ENCODE data around the gene R3HCC1L.

R3HCC1L gene

GRCh38 chr10:98260350-98260749 lies 125.9 kb downstream of the R3HCC1L start:
- ChIA-PET POLR2A (no interaction called here), CTCF (no interaction called here)
- Histone ChIP-seq H3K36me3 (ENCODE audit: control insufficient read depth in 2 of 2, insufficient read depth in 1 of 2, low read length in 2 of 2) (no peaks in the 10 kb centered on the region), H3K4me3 (ENCODE audit: low read depth, low read length) (no peak overlapping the region), H3K9me3 (ENCODE audit: control insufficient read depth, insufficient read depth, low read depth, low read length) (no peaks in the 10 kb centered on the region), H3K27ac (ENCODE audit: extremely low read depth, low read depth, low read length) (no peak overlapping the region), H3K4me1 (ENCODE audit: control insufficient read depth, insufficient read depth, low read length) (no peaks in the 10 kb centered on the region; the same call in 1 of the 2 replicates)
- TF ChIP-seq ZFHX2 (tag by site-specific recombination; conservative IDR thresholded peaks at IDR 0.05) (peak; percentile 68), EGR2 (tag by site-specific recombination; IDR thresholded peaks at IDR 0.05; ENCODE audit: low read depth) (peak; percentile 71), BCL6B (tag by site-specific recombination; IDR thresholded peaks at IDR 0.05) (0 out of 2 replicates have a peak, but pooled peaks have one; percentile 17), SALL2 (tag by site-specific recombination; IDR thresholded peaks at IDR 0.05; ENCODE audit: borderline replicate concordance) (no peak), KLF1 (tag by site-specific recombination; IDR thresholded peaks at IDR 0.05) (no peak)

- Histone ChIP-seq H3K9me3 (ENCODE audit: control insufficient read depth, insufficient read depth, low read depth, low read length) (no peaks in the 10 kb centered on the region), H3K27ac (ENCODE audit: extremely low read depth, low read depth, low read length) (no peak overlapping the region), H3K36me3 (ENCODE audit: control insufficient read depth in 2 of 2, insufficient read depth in 1 of 2, low read length in 2 of 2) (no peaks in the 10 kb centered on the region), H3K4me3 (ENCODE audit: low read depth, low read length) (no peak overlapping the region), H3K4me1 (ENCODE audit: control insufficient read depth, insufficient read depth, low read length) (no peaks in the 10 kb centered on the region; the same call in 1 of the 2 replicates)
- TF ChIP-seq ZIC2 (tag by site-specific recombination; IDR thresholded peaks at IDR 0.05) (peak; percentile 44; the same call in 1 of the 2 replicates), PRDM6 (tag by site-specific recombination; IDR thresholded peaks at IDR 0.05) (no peak), ZNF48 (tag by site-specific recombination; IDR thresholded peaks at IDR 0.05) (no peak), ZNF514 (tag by site-specific recombination; IDR thresholded peaks at IDR 0.05) (no peak), ZNF157 (tag by site-specific recombination; IDR thresholded peaks at IDR 0.05) (no peak), TCF7L2 (IDR thresholded peaks at IDR 0.05; ENCODE audit: borderline replicate concordance, low read depth, low read length) (no peak), ZNF561 (tag by site-specific recombination; IDR thresholded peaks at IDR 0.05; ENCODE audit: borderline replicate concordance) (no peak), PRDM2 (tag by site-specific recombination; IDR thresholded peaks at IDR 0.05; ENCODE audit: borderline replicate concordance) (no peak), ZBTB21 (tag by site-specific recombination; IDR thresholded peaks at IDR 0.05) (no peak)
- CTCF ChIA-PET = no interaction called here
- POLR2A ChIA-PET = no interaction called here
These were observed 126.3 kb downstream of the R3HCC1L start for GRCh38 chr10:98260752-98261151.

Data from HEK293 (cell line).